ENCODE results near the gene KANSL1L.
"Not testable (repeated sequence)": the region's sequence is repeated elsewhere in the genome, so short reads cannot be mapped to it uniquely, and the experiment has no call there.

DNA sequence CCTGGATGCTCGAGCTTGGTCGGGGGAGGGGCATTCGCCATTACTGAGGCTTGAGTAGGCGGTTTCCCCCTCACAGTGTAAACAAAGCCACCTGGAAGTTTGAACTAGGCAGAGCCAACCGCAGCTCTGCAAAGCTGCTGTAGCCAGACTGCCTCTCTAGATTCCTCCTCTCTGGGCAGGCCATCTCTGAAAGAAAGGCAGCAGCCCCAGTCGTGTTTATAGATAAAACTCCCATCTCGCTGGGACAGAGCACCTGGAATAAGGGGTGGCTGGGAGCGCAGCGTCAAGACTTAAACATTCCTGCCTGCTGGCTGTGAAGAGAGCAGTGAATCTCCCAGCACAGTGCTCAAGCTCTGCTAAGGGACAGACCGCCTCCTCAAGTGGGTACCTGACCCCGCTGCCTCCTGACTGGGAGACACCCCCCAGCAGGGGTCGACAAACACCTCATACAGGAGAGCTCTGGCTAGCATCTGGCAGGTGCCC lies 10.4 kb upstream of the KANSL1L start:
- TF ChIP-seq, protein P1, sequence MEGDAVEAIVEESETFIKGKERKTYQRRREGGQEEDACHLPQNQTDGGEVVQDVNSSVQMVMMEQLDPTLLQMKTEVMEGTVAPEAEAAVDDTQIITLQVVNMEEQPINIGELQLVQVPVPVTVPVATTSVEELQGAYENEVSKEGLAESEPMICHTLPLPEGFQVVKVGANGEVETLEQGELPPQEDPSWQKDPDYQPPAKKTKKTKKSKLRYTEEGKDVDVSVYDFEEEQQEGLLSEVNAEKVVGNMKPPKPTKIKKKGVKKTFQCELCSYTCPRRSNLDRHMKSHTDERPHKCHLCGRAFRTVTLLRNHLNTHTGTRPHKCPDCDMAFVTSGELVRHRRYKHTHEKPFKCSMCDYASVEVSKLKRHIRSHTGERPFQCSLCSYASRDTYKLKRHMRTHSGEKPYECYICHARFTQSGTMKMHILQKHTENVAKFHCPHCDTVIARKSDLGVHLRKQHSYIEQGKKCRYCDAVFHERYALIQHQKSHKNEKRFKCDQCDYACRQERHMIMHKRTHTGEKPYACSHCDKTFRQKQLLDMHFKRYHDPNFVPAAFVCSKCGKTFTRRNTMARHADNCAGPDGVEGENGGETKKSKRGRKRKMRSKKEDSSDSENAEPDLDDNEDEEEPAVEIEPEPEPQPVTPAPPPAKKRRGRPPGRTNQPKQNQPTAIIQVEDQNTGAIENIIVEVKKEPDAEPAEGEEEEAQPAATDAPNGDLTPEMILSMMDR (IDR thresholded peaks at IDR 0.05): not testable (repeated sequence)
- not testable (repeated sequence) for TF ChIP-seq POLR2A (IDR thresholded peaks at IDR 0.05)

All from uterus (tissue), 2 donors.